ENCODE results near the gene MSGN1.

MSGN1 gene

DNA sequence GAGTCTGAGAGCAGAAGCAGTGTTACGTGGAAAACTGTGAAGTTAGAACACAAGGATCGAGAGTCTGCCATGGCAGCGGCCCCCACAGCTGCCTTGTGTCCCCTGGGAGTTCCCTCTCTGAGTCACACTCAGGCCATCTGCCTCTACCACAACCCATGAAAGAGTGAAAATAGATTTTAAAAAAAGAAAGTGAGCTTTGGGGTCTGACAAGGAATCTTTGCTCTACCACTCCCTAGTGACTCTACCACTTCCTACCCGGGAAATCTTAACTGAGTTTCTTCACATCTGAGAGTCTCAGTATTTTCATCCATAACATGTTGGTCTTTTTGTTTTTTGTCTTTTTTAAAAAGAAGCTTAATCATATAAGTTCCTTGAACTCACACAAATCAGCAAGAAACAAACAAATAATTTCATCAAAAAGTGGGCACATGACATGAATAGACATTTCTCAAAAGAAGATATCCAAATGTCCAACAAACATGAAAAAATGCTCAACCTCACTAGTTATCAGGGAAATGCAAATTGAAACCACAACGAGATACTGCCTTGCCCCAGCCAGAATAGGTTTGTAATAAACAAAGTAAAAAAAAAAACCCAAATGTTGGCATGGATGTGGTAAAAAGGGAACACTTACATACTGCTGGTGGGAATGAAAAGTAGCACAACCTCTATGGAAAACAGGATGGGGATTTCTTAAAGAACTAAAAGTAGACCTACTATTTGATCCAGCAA, 2.4 kb upstream of the MSGN1 start:
- Histone ChIP-seq H2AFZ (ENCODE audit: low read length) (no peak overlapping the region), H3K4me1 (ENCODE audit: insufficient read depth, low read length, severe bottlenecking) (no peaks in the 10 kb centered on the region), H3K9ac (ENCODE audit: low read length) (no peak overlapping the region), H3K79me2 (ENCODE audit: insufficient read depth, low read length) (no peaks in the 10 kb centered on the region), H4K20me1 (ENCODE audit: insufficient read depth, low read length) (no peaks in the 10 kb centered on the region), H3K9me2 (ENCODE audit: low read depth, low read length) (no peaks in the 10 kb centered on the region), H3K4me3 (ENCODE audit: low read depth, low read length, poor library complexity, severe bottlenecking) (no peak overlapping the region), H3K4me2 (ENCODE audit: low read length) (no peak overlapping the region), H3K9me3 (ENCODE audit: low read length) (no peaks in the 10 kb centered on the region), H3K27me3 (ENCODE audit: insufficient read depth, low read length) (no peaks in the 10 kb centered on the region), H3F3A (ENCODE audit: insufficient read depth, low read length) (no peaks in the 10 kb centered on the region), H3K36me3 (ENCODE audit: insufficient read depth, low read length) (no peaks in the 10 kb centered on the region), H3K27ac (ENCODE audit: low read depth, low read length, poor library complexity, severe bottlenecking) (no peak overlapping the region)
- TF ChIP-seq EZH2 (IDR thresholded peaks at IDR 0.05; ENCODE audit: borderline replicate concordance, low read length), result no peak

DNA sequence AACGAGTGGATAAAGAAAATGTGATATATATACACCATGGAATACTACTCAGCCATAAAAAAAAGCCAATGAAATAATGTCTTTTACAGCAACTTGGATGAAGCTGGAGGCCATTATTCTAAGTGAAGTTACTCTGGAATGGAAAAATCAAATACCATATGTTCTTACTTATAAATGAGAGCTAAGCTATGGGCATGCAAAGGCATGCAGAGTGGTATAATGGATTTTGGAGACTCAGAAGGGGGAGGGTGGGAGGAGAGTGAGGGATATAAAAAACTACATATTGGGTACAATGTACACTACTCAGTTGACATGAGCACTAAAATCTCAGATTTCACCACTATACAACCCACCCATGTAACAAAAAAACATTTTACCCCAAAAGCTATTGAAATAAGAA, 1.7 kb upstream of the MSGN1 start:
- Histone ChIP-seq H3K79me2 (ENCODE audit: insufficient read depth, low read length) (no peaks in the 10 kb centered on the region), H2AFZ (ENCODE audit: low read length) (no peak overlapping the region), H4K20me1 (ENCODE audit: insufficient read depth, low read length) (no peaks in the 10 kb centered on the region), H3K4me3 (ENCODE audit: low read depth, low read length, poor library complexity, severe bottlenecking) (no peak overlapping the region), H3K27ac (ENCODE audit: low read depth, low read length, poor library complexity, severe bottlenecking) (no peak overlapping the region), H3K9me2 (ENCODE audit: low read depth, low read length) (no peaks in the 10 kb centered on the region), H3K4me1 (ENCODE audit: insufficient read depth, low read length, severe bottlenecking) (no peaks in the 10 kb centered on the region), H3K27me3 (ENCODE audit: insufficient read depth, low read length) (no peaks in the 10 kb centered on the region), H3K4me2 (ENCODE audit: low read length) (no peak overlapping the region), H3K9ac (ENCODE audit: low read length) (no peak overlapping the region), H3F3A (ENCODE audit: insufficient read depth, low read length) (no peaks in the 10 kb centered on the region), H3K9me3 (ENCODE audit: low read length) (no peaks in the 10 kb centered on the region), H3K36me3 (ENCODE audit: insufficient read depth, low read length) (no peaks in the 10 kb centered on the region)
- no peak for TF ChIP-seq EZH2 (IDR thresholded peaks at IDR 0.05; ENCODE audit: borderline replicate concordance, low read length)
- TF ChIP-seq, protein P1, sequence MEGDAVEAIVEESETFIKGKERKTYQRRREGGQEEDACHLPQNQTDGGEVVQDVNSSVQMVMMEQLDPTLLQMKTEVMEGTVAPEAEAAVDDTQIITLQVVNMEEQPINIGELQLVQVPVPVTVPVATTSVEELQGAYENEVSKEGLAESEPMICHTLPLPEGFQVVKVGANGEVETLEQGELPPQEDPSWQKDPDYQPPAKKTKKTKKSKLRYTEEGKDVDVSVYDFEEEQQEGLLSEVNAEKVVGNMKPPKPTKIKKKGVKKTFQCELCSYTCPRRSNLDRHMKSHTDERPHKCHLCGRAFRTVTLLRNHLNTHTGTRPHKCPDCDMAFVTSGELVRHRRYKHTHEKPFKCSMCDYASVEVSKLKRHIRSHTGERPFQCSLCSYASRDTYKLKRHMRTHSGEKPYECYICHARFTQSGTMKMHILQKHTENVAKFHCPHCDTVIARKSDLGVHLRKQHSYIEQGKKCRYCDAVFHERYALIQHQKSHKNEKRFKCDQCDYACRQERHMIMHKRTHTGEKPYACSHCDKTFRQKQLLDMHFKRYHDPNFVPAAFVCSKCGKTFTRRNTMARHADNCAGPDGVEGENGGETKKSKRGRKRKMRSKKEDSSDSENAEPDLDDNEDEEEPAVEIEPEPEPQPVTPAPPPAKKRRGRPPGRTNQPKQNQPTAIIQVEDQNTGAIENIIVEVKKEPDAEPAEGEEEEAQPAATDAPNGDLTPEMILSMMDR (IDR thresholded peaks at IDR 0.05; ENCODE audit: low read length), result no peak

DNA sequence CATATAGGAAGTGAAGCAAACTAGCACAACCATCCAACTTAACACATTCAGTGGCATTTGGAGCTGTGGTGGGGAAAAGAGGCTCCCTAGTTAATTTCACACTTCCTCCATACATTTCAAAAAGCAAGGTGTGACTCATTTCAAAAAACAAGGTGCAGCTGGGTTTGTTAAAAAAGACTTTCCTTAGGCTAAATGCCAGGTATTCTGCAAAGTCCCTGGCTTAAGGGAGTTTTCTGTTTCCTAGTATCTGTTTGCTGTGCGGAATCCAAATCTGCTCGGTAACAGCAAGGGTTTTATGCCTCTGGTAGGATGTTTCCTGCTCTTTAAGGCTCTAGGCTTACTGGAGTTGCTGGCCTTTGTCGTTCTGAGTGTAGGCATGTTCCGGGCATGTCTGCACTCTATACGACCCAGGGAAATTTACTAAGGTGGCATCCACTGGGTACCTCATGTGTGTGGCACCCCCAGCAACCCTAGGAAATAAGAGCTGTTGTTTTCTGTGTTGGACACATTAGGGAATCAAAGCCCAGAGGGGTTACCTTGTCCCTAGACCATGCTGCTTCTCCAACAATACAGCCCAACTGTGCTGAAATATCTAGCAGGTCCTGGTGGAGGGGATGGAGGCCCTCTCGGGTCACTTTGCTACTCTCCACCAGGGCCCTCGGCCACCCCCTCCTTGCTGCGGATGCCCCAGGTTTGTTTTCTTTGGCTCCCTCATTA, 634 bp upstream of the MSGN1 start:
- no peaks in the 10 kb centered on the region for H3K79me2 ChIP-seq (ENCODE audit: insufficient read depth, low read length)
- H3K9ac ChIP-seq (ENCODE audit: low read length), result no peak overlapping the region
- no peak overlapping the region for H3K27ac ChIP-seq (ENCODE audit: low read depth, low read length, poor library complexity, severe bottlenecking)
- no peak overlapping the region for H3K4me3 ChIP-seq (ENCODE audit: low read depth, low read length, poor library complexity, severe bottlenecking)
- no peaks in the 10 kb centered on the region for H3K9me3 ChIP-seq (ENCODE audit: low read length)
- TF ChIP-seq EZH2 (IDR thresholded peaks at IDR 0.05; ENCODE audit: borderline replicate concordance, low read length), result no peak
- TF ChIP-seq, protein P1 (IDR thresholded peaks at IDR 0.05; ENCODE audit: low read length), result no peak
- no peak overlapping the region for H3K4me2 ChIP-seq (ENCODE audit: low read length)
- H3F3A ChIP-seq (ENCODE audit: insufficient read depth, low read length), result no peaks in the 10 kb centered on the region
- H3K9me2 ChIP-seq (ENCODE audit: low read depth, low read length), result no peaks in the 10 kb centered on the region
- no peaks in the 10 kb centered on the region for H3K27me3 ChIP-seq (ENCODE audit: insufficient read depth, low read length)
- H3K4me1 ChIP-seq (ENCODE audit: insufficient read depth, low read length, severe bottlenecking), result no peaks in the 10 kb centered on the region
- H2AFZ ChIP-seq (ENCODE audit: low read length), result no peak overlapping the region
- no peaks in the 10 kb centered on the region for H4K20me1 ChIP-seq (ENCODE audit: insufficient read depth, low read length)
- no peaks in the 10 kb centered on the region for H3K36me3 ChIP-seq (ENCODE audit: insufficient read depth, low read length)

Data from OCI-LY1 (cell line).